ENCODE data around the gene HCN2. TPM values are rescaled to one million over a fixed set of nuclear protein-coding genes. Genes with fewer than 3 reads are reported as not detected.

Gene HCN2
- total and polyA plus RNA-seq, 9 of the 15 experiments (the other 6 are each of a cell fraction or from before 2014, with no cell fraction given), result 0.29 to 4.2 (median 0.82) TPM; not detected in 2

DNA sequence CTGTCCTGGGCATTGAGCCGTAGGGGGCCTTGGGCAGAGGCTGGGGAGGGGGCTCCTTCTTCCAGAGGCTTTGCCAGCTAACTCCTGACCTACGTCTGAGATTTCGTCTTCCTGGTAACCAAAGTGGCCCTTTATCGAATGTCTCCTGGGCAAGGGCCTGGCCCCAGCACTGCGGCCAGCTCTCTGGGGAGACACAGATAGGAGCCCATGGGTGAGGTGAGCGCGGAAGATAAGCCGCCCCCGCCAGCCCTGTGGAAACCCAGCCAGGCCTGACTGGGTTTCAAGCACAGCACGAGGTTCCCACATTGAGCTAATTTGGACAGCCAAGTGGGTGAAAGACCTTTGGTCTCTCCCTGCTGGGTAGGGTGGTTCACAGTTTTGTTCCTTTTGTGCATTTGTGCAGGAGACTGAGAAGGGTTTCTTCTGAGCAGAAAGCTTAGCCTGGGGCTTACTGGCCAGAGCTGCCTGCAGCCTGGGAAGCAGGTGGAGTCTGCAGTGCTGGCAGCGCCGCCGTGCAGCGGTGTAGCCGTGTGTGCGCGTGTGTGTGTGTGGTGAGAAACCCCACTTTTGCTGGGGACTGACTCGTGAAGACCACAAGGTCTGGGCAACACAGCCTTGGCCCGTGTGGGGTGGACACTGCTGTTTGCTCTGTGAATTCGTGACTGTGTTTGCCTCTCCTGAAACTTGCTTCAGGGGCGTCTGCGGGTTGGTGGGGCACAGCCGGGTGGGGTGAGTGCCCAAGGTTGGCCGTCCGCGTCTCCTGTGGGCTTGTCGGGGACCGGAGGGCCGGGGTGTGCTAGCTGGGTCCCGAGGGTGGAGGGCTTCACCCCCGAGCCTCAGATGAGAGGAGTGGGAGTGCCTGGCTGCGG, 14.8 kb upstream of the HCN2 start (continued):
- TF ChIP-seq, protein P1, sequence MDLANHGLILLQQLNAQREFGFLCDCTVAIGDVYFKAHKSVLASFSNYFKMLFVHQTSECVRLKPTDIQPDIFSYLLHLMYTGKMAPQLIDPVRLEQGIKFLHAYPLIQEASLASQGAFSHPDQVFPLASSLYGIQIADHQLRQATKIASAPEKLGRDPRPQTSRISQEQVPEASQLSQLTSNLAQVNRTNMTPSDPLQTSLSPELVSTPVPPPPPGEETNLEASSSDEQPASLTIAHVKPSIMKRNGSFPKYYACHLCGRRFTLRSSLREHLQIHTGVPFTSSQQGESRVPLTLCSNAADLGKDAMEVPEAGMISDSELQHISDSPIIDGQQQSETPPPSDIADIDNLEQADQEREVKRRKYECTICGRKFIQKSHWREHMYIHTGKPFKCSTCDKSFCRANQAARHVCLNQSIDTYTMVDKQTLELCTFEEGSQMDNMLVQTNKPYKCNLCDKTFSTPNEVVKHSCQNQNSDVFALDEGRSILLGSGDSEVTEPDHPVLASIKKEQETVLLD (IDR thresholded peaks at IDR 0.05), result peak; percentile 70; the same call in 1 of the 2 replicates
- no peak for TF ChIP-seq DIDO1 (tag; IDR thresholded peaks at IDR 0.05; ENCODE audit: low read depth)
- 0 out of 2 replicates have a peak, but pooled peaks have one; percentile 43 for TF ChIP-seq ZNF274 (IDR thresholded peaks at IDR 0.05; ENCODE audit: borderline replicate concordance, low read depth, low read length)
- TF ChIP-seq, protein P2, sequence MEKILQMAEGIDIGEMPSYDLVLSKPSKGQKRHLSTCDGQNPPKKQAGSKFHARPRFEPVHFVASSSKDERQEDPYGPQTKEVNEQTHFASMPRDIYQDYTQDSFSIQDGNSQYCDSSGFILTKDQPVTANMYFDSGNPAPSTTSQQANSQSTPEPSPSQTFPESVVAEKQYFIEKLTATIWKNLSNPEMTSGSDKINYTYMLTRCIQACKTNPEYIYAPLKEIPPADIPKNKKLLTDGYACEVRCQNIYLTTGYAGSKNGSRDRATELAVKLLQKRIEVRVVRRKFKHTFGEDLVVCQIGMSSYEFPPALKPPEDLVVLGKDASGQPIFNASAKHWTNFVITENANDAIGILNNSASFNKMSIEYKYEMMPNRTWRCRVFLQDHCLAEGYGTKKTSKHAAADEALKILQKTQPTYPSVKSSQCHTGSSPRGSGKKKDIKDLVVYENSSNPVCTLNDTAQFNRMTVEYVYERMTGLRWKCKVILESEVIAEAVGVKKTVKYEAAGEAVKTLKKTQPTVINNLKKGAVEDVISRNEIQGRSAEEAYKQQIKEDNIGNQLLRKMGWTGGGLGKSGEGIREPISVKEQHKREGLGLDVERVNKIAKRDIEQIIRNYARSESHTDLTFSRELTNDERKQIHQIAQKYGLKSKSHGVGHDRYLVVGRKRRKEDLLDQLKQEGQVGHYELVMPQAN (IDR thresholded peaks at IDR 0.05; ENCODE audit: borderline replicate concordance), result peak; percentile 90
- TF ChIP-seq FOXK2 (conservative IDR thresholded peaks at IDR 0.05 in 1 of 2, IDR thresholded peaks at IDR 0.05 in 1 of 2; ENCODE audit: low read depth in 2 of 2), result no peak; a peak in 1 of 4 replicates
- TF ChIP-seq, protein P3, sequence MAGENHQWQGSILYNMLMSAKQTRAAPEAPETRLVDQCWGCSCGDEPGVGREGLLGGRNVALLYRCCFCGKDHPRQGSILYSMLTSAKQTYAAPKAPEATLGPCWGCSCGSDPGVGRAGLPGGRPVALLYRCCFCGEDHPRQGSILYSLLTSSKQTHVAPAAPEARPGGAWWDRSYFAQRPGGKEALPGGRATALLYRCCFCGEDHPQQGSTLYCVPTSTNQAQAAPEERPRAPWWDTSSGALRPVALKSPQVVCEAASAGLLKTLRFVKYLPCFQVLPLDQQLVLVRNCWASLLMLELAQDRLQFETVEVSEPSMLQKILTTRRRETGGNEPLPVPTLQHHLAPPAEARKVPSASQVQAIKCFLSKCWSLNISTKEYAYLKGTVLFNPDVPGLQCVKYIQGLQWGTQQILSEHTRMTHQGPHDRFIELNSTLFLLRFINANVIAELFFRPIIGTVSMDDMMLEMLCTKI (IDR thresholded peaks at IDR 0.05; ENCODE audit: partially characterized antibody), result no peak
- TF ChIP-seq SAFB (IDR thresholded peaks at IDR 0.05; ENCODE audit: borderline replicate concordance, low read depth, low read length), result no peak
- no peak for TF ChIP-seq SETDB1 (IDR thresholded peaks at IDR 0.05; ENCODE audit: low read length)
- no peak for TF ChIP-seq MYBL2 (IDR thresholded peaks at IDR 0.05; ENCODE audit: low read depth)
- TF ChIP-seq MYBL2 (CRISPR knock-in tag; IDR thresholded peaks at IDR 0.05; ENCODE audit: borderline replicate concordance), result no peak
- TF ChIP-seq HMG20B (CRISPR knock-in tag; IDR thresholded peaks at IDR 0.05), result no peak
- peak in 1 of 2 experiments; percentile 56; a peak in 1 of 3 replicates for TF ChIP-seq CBX3 (IDR thresholded peaks at IDR 0.05; ENCODE audit: borderline replicate concordance in 1 of 2, low read length in 2 of 2)
- TF ChIP-seq ASH1L (IDR thresholded peaks at IDR 0.05; ENCODE audit: borderline replicate concordance, low read depth, partially characterized antibody), result no peak
- TF ChIP-seq, protein P4, sequence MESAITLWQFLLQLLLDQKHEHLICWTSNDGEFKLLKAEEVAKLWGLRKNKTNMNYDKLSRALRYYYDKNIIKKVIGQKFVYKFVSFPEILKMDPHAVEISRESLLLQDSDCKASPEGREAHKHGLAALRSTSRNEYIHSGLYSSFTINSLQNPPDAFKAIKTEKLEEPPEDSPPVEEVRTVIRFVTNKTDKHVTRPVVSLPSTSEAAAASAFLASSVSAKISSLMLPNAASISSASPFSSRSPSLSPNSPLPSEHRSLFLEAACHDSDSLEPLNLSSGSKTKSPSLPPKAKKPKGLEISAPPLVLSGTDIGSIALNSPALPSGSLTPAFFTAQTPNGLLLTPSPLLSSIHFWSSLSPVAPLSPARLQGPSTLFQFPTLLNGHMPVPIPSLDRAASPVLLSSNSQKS (CRISPR knock-in tag; IDR thresholded peaks at IDR 0.05), result no peak
- peak; percentile 88 for TF ChIP-seq ZNF644 (tag; IDR thresholded peaks at IDR 0.05; ENCODE audit: low read depth)
- peak; percentile 93 to 99 for TF ChIP-seq RCOR1 (IDR thresholded peaks at IDR 0.05; ENCODE audit: borderline replicate concordance in 1 of 2, low read depth in 2 of 2, low read length in 2 of 2)
- no peak for TF ChIP-seq NFE2L1 (tag; IDR thresholded peaks at IDR 0.05; ENCODE audit: borderline replicate concordance, low read depth)
- 0 out of 4 replicates have a peak, but pooled peaks of 1 of the 2 experiments have one; percentile 53 for TF ChIP-seq ETV6 (IDR thresholded peaks at IDR 0.05; ENCODE audit: borderline replicate concordance in 1 of 2, low read depth in 2 of 2, low read length in 1 of 2)
- TF ChIP-seq ETV6 (CRISPR knock-in tag; IDR thresholded peaks at IDR 0.05; ENCODE audit: borderline replicate concordance), result no peak
